Fibroblast of skin of abdomen (primary cell): ENCODE results near the gene PXK. TPM values are rescaled to one million over a fixed set of nuclear protein-coding genes. Genes with fewer than 3 reads are reported as not detected.
"Not testable (repeated sequence)": the region's sequence is repeated elsewhere in the genome, so short reads cannot be mapped to it uniquely, and the experiment has no call there.

Experiments used
- DNase-seq: peaks from one replicate; pipeline ENCODE4 v3.0.0-alpha.2; 2013
- polyA plus RNA-seq, 2 experiments: library from polyadenylated mRNA; unstranded; fragments of 120-200 nt; gene quantifications; one replicate each; pipeline ENCODE4 v1.2.1, GENCODE V29; 2013; ENCODE audit not compliant: insufficient read length in 2 of 2

The PXK gene
- 80.8 TPM for polyA plus RNA-seq (2013, experiment 1 of 2; ENCODE audit: insufficient read length)
- polyA plus RNA-seq (2013, experiment 2 of 2; ENCODE audit: insufficient read length), result 77.5 TPM

GRCh38 chr3:58332575-58333188 is at the start of gene PXK:
Gene PXK (plus strand): TSS chr3:58332892. CDS start chr3:58332989, 97 bp downstream.
- peak; percentile 83 for DNase-seq

DNA sequence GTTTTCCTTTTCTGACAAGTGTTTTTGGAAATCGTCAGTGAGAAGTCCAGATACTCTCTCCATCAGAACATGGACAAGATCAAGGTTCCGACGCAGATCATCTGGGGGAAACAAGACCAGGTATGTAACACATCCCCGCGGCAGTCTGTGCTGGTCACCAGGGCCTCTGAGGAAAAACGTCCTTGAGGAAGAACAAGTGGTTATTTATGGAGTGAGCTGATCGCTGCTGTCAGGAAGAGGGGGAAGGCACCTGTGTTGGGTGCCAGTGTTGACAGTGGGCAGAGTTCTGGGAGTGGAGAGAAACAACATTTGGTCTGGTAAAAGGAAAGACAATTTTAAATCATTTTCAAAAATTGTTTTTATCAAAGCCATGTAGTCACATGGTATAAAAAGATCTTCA is 47.4 kb upstream of the PXK start:
- no peak for DNase-seq

GRCh38 chr3:58287354-58287753 is 45.3 kb upstream of the PXK start:
- no peak for DNase-seq

- DNase-seq, result no peak
Measured at GRCh38 chr3:58288011-58288728, 44.5 kb upstream of the PXK start.

DNA sequence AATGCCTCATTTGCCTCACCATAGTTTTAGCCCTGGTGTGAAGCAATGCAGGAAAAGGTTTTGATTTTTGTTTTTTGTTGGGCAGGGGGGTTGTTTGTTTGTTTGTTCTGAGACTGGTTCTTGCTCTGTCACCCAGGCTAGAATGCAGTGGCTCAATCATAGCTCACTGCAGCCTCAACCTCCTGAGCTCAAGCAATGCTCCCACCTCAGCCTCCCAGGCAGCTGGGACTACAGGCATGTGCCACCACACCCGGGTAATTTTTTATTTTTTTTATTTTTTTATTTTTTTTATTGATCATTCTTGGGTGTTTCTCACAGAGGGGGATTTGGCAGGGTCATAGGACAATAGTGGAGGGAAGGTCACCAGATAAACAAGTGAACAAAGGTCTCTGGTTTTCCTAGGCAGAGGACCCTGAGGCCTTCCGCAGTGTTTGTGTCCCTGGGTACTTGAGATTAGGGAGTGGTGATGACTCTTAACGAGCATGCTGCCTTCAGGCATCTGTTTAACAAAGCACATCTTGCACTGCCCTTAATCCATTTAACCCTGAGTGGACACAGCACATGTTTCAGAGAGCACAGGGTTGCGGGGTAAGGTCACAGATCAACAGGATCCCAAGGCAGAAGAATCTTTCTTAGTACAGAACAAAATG is 43.6 kb upstream of the PXK start:
- DNase-seq, result not testable (repeated sequence)

- DNase-seq, result not testable (repeated sequence)
Measured at GRCh38 chr3:58290446-58290845, 42.2 kb upstream of the PXK start.

DNA sequence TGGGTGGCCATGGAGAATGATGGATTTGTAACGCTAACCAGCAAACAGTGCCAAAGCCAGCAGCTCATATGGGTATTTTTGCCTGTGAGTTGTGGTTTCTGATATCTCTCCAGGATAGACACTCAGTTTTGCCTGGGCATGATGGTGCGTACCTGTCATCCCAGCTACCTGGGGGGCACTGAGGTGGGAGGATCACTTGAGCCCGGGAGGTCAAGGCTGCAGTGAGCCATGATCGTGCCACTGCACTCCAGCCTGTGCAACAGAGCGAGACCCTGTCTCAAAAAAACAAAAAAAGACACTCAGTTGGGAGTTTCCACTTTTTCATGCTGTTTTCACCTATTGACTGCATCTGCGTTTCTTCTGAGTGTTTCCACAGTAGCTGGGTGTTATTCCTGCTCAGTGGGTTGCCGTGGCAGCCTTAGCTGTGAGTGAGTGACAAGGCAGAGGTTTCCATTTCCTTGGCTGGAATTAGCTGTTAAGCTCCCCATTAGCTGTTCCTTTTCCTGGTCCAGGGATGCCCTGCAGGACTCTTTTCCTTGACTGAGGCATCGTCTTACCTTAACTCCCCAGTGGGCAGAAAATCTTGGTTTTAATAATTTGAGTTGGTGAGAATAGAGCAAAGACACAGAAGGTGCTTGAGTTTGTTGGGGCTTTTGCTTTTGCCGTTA is 40.9 kb upstream of the PXK start:
- DNase-seq, result no peak

DNA sequence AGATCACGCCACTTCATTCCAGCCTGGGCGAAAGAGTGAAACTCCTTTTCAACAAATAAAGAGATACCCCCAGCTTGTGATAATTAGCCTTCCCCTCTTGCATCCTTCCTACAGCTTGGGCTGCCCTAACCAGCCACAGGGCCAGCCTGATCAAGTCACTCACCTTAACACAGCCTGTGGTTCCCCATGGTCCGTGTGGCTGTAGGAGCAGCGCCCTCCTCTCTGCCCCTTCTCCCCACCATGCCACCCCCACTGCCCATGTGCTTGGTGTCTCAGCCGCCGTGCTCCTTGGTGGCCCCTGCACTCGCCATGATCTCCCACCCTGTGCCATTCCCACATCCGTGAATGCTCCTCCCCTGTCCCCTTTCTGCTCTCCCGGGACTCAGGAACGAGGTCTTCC is 39.8 kb upstream of the PXK start:
- no peak for DNase-seq

- DNase-seq, result no peak
Measured at GRCh38 chr3:58293516-58293915, 39.2 kb upstream of the PXK start.

- no peak for DNase-seq
Measured at GRCh38 chr3:58296269-58296668, 36.4 kb upstream of the PXK start.

DNA sequence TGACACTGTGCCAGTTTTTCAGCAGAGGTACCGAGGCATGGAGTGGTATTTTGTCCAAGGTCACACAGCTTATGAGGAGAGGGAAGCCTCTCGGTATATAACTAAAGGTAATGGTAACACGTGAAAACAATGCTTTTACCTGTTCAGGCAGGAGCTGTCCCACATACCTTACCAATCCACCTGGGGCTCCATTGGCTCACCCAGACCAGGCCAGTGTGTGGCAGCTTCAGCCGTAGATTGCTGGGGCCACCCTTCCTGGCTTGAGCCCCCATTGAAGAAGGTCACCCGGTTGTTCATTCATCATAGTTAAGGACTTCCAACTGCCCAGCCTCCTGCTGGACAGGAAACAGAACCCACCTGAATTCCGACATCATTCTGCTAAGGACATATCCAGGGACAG is 35.8 kb upstream of the PXK start:
- no peak for DNase-seq

DNA sequence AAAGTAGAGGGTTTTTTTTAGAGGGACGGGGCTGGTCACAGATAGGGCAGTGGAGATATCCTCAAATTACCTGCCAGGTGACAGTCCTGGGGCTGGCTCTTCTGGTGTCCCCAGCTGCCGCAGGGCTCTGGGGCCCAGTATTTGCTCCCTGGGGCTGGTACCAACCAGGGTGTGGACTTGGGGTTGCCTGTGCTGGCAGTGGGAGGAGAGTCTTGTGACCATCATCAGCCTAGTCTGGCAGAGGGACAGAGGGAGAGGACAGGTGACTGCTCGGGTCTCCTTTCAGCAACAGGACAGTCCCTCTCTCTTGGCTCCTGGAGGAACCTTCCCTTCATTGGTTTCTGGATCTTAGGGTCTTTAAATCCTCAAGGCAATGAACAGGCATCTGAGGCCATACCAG is 34.5 kb upstream of the PXK start:
- no peak for DNase-seq

DNA sequence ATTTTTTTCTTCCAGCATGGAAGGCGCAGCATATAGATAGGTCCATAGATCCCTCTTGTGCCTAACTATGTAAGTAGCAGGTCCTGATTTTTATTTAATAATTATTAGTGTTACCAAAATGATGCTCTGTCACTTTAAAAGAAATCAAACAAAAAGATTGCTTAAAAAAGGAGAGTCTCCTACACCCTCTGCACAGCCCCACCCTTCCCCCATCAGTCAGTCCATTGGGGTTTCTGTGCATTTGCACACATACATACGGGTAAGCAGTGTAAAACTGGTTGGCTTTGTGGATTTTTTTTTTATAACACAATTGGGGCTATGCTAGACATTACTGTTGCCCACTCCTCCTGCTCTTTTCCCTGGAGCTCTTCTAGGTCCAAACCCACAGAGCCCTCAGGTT is 33.6 kb upstream of the PXK start:
- DNase-seq, result no peak

DNA sequence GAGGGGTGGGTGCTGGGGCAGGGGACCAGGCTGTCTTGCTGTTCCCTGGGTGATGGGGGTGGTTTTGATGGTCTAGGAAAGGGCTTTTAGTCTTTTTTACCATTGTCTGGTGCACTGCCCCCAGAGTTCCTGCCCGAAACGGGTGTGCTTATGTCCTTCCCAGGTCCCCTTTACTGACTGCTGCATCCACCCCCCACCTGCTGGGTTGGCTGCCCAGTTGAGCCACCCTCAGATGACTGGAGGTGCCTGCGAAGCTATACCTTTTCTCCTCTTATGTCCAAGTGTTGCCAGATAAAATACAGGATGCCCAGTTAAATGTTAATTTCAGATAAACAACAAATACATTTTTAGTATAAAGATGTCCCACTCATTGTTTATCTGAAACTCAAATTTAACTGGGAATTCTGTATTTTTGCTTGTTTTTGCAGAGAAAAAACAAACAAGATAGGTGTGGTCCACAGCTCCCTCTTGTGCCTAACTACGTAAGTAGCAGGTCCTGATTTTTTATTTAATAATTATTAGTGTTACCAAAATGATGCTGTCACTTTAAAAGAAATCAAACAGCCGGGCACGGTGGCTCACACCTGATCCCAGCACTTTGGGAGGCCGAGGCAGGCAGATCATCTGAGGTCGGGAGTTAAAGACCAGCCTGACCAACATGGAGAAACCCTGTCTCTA is 32.7 kb upstream of the PXK start:
- peak; percentile 30 for DNase-seq

GRCh38 chr3:58305882-58306711 is 26.6 kb upstream of the PXK start, which contains the start of the genes HTD2 and RPP14:
Gene HTD2 (plus strand): TSS chr3:58306520. CDS start chr3:58317614, 11,094 bp downstream.
Gene RPP14 (plus strand): TSS chr3:58306245. CDS start chr3:58310330, 4,085 bp downstream.
- DNase-seq, result peak; percentile 97

- peak; percentile 64 for DNase-seq
Measured at GRCh38 chr3:58307639-58308215, 25.0 kb upstream of the PXK start.

GRCh38 chr3:58308728-58309127 is 24.0 kb upstream of the PXK start:
- no peak for DNase-seq

DNA sequence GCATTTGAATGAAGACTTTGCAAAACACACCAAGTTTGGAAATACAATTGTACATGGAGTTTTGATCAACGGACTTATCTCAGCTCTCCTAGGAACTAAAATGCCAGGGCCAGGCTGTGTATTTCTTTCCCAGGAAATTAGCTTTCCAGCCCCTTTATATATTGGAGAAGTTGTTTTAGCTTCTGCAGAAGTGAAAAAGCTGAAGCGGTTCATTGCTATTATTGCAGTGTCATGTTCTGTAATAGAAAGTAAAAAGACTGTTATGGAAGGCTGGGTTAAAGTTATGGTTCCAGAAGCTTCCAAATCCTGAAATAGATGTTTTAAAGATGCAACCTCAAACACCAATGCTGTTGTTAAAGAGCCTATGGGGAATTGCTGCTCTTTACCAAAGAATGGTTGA is 14.9 kb upstream of the PXK start:
- DNase-seq, result no peak

DNA sequence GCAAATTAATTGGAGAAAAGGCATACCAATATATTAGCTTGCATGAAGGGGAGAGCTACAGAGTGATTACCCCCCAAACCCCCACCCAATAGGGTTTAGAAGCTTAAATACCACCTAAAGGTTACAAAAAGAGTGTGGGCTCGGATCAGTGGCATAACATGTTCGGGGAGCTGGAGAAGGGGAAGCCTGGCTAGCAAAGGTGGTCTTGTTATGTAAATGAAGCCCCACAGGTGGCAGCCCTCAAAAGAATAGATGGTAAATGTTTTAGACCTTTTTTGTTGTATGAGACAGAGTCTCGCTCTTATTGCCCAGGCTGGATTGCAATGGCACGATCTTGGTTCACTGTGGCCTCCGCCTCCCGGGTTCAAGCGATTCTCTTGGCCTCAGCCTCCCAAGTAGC is 10.9 kb upstream of the PXK start:
- no peak for DNase-seq

- no peak for DNase-seq
Measured at GRCh38 chr3:58322793-58323192, 9.9 kb upstream of the PXK start.
